HEK293T (cell line): ENCODE results near the gene LZTR1.
"Not testable (repeated sequence)": the region's sequence is repeated elsewhere in the genome, so short reads cannot be mapped to it uniquely, and the experiment has no call there.

Experiments
- CTCF ChIA-PET: fragments of 350-600 bp; formaldehyde crosslinking; extraction: SDS; loops from one replicate; lab custom pipeline; 2021; ENCODE audit warnings: antibody characterized with exemption, inconsistent platforms; lab: Yijun Ruan, JAX
- POLR2A ChIA-PET: fragments of 350-600 bp; formaldehyde crosslinking; extraction: SDS; loops from one replicate; lab custom pipeline; 2020; ENCODE audit warnings: antibody characterized with exemption, inconsistent platforms; lab: Yijun Ruan, JAX
- DNase-seq: peaks from one replicate; pipeline ENCODE4 v3.0.0; 2012; ENCODE audit warnings: mixed read lengths; ENCODE audit errors: extremely low spot score
- ARNT ChIP-seq: fragments of 450-650 bp; IDR thresholded peaks from 2 replicates; pipeline ENCODE4 v1.6.1; 2017; ENCODE audit warnings: mild to moderate bottlenecking
- BHLHE40 ChIP-seq: fragments of 450-650 bp; IDR thresholded peaks from 2 replicates; pipeline ENCODE4 v1.6.1; 2016; ENCODE audit warnings: mild to moderate bottlenecking, moderate library complexity, borderline replicate concordance
- CTBP1 ChIP-seq: fragments of 450-650 bp; IDR thresholded peaks from 2 replicates; pipeline ENCODE4 v1.6.1; 2016; ENCODE audit warnings: borderline replicate concordance
- ELF4 ChIP-seq: fragments of 450-650 bp; IDR thresholded peaks from 2 replicates; pipeline ENCODE4 v1.6.1; 2017; ENCODE audit warnings: antibody characterized with exemption
- FOXA1 ChIP-seq: fragments of 450-650 bp; IDR thresholded peaks from 2 replicates; pipeline ENCODE4 v1.6.1; 2016; ENCODE audit warnings: mild to moderate bottlenecking
- FOXK2 ChIP-seq: fragments of 450-650 bp; IDR thresholded peaks from 2 replicates; pipeline ENCODE4 v1.6.1; 2016; ENCODE audit warnings: mild to moderate bottlenecking
- FOXM1 ChIP-seq: fragments of 450-650 bp; IDR thresholded peaks from 2 replicates; pipeline ENCODE4 v1.6.1; 2017; ENCODE audit warnings: mild to moderate bottlenecking, borderline replicate concordance
- HDGF ChIP-seq: fragments of 450-650 bp; IDR thresholded peaks from 2 replicates; pipeline ENCODE4 v1.6.1; 2017; ENCODE audit warnings: antibody characterized with exemption, borderline replicate concordance
- L3MBTL2 ChIP-seq: fragments of 450-650 bp; conservative IDR thresholded peaks from 2 replicates; pipeline ENCODE4 v1.6.1; 2016; ENCODE audit warnings: mild to moderate bottlenecking
- LEF1 ChIP-seq: fragments of 450-650 bp; IDR thresholded peaks from 2 replicates; pipeline ENCODE4 v1.6.1; 2017; ENCODE audit warnings: mild to moderate bottlenecking, borderline replicate concordance
- NFRKB ChIP-seq: fragments of 450-650 bp; IDR thresholded peaks from 2 replicates; pipeline ENCODE4 v1.6.1; 2016; ENCODE audit warnings: mild to moderate bottlenecking, moderate library complexity
- SP1 ChIP-seq: fragments of 450-650 bp; IDR thresholded peaks from 2 replicates; pipeline ENCODE4 v1.6.1; 2017
- SUZ12 ChIP-seq: fragments of 450-650 bp; IDR thresholded peaks from 2 replicates; pipeline ENCODE4 v1.6.1; 2016; ENCODE audit warnings: mild to moderate bottlenecking
- TARDBP ChIP-seq: fragments of 450-650 bp; IDR thresholded peaks from 2 replicates; pipeline ENCODE4 v1.6.1; 2016
- ZNF384 ChIP-seq: fragments of 450-650 bp; IDR thresholded peaks from 2 replicates; pipeline ENCODE4 v1.6.1; 2016
- TF ChIP-seq, protein P1 (sequence below): fragments of 450-650 bp; IDR thresholded peaks from 2 replicates; pipeline ENCODE4 v1.6.1; 2016

LZTR1 gene

DNA sequence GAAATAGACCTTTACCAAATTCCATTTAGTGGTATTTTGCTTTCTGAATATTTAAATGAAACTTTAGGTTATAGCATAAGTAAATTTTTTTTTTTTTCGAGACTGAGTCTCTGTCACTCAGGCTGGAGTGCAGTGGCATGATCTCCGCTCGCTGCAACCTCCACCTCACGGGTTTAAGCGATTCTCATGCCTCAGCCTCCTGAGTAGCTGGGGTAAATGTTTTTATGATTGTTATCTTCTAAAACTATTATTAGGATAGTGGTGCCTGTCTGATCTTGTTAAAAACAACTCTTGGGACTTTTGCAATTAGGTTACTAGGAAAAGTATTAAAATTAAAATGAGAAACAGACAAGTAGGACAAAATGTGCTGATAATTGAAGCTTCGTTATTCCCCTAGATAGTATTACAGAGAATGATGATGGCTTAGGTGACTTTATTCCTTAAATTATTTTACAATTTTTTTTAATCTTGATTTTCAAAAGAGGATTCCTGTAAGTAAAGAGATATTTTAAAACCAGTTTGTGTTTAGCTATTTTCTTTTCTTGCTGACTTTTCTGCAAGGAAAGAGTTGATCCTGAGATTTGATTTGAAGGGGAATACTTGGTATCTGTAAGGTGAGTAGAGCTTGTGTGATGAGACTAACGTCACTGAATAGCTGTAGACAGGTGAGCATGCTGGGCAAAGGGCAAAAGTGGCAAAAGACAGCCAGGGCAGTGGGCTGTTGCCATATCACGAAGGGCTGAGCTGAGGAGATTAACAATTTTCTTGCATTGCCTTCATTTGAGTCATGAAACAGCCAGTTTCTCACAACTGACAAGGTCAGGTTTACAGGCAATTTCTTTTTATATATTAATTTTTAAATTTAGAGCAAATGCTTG lies 44.1 kb upstream of the LZTR1 start:
- CTCF ChIA-PET: interaction anchor here (0.6 to 2.2 kb wide), 7 partner anchors 12 to 112 kb away, joined by 3 to 7 read pairs (median 3); partner anchors contain the start of gene CRKL
- TF ChIP-seq, protein P1, sequence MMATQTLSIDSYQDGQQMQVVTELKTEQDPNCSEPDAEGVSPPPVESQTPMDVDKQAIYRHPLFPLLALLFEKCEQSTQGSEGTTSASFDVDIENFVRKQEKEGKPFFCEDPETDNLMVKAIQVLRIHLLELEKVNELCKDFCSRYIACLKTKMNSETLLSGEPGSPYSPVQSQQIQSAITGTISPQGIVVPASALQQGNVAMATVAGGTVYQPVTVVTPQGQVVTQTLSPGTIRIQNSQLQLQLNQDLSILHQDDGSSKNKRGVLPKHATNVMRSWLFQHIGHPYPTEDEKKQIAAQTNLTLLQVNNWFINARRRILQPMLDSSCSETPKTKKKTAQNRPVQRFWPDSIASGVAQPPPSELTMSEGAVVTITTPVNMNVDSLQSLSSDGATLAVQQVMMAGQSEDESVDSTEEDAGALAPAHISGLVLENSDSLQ: no peak
- TF ChIP-seq ZNF384: no peak
- no peak for TF ChIP-seq ARNT
- no peak for TF ChIP-seq FOXA1
- no peak for TF ChIP-seq NFRKB
- no peak for TF ChIP-seq SUZ12
- TF ChIP-seq L3MBTL2: no peak
- TF ChIP-seq BHLHE40: no peak
- no peak for TF ChIP-seq FOXM1
- POLR2A ChIA-PET: interaction anchor here (1.2 to 2.2 kb wide), 4 partner anchors 12 to 165 kb away, joined by 3 to 12 read pairs (median 4); partner anchors contain the start of genes LZTR1 and THAP7
- DNase-seq: no peak

DNA sequence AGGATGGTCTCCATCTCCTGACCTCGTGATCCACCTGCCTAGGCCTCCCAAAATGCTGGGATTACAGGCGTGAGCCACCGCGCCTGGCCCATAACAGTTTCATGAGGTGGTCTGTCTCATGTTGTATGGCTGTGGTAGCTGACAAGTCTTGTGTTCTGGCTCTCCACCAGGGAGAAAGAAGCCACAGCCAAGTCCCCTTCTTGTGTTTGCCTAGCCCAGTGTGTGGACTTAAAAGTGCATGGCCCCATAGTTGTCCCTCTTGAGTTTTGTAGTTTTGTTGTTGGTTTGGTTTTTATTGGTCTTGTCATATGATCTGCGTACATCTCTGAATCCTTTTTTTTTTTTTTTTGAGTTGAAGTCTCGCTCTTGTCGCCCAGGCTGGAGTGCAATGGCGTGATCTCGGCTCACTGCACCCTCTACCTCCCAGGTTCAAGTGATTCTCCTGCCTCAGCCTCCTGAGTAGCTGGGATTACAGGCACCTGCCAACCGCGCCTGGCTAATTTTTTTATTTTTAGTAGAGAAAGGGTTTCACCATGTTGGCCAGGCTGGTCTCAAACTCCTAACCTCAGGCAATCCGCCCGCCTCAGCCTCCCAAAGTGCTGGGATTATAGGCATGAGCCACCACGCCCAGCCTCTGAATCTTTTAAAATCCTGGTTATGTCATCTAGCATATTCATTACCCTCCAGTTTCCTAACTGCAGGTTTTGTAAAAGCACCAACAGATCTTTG lies 42.5 kb upstream of the LZTR1 start:
- CTCF ChIA-PET, DNase-seq: not testable (repeated sequence)
- POLR2A ChIA-PET: interaction anchor here (0.6 kb wide), 1 partner anchor 118 kb away, joined by 3 read pairs; no protein-coding TSS in a partner anchor

DNA sequence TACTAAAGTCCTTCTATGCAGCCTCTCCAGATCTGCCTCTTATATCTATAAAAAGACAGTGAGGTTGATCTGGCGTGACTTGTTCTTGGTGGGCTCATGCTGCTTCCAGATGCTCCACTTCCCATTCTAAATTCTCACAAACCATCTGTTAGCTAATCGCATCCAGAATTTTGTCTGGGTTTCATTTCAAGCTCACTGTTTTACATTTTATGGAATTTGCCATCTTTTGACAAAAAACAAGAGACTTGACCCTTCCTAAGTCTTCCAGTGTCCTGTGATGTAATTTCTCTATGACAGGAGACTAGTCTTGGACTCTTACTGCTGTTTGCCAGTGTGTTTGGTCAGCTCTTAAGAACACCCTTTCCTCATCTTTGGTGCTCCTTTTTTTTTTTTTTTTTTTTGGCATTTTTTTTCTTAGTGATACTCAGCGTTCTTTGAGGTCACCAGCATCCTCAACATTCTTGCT lies 41.9 kb upstream of the LZTR1 start:
- CTCF ChIA-PET: no interaction called here
- no peak for TF ChIP-seq FOXK2
- no peak for TF ChIP-seq L3MBTL2
- no peak for TF ChIP-seq NFRKB
- no peak for TF ChIP-seq CTBP1
- no peak for TF ChIP-seq BHLHE40
- TF ChIP-seq ZNF384: no peak
- no peak for TF ChIP-seq TARDBP
- TF ChIP-seq SUZ12: no peak
- no peak for TF ChIP-seq FOXM1
- no peak for TF ChIP-seq ARNT
- no peak for TF ChIP-seq LEF1
- no peak for TF ChIP-seq HDGF
- POLR2A ChIA-PET: interaction anchor here (0.6 kb wide), 1 partner anchor 118 kb away, joined by 3 read pairs; no protein-coding TSS in a partner anchor
- no peak for DNase-seq

DNA sequence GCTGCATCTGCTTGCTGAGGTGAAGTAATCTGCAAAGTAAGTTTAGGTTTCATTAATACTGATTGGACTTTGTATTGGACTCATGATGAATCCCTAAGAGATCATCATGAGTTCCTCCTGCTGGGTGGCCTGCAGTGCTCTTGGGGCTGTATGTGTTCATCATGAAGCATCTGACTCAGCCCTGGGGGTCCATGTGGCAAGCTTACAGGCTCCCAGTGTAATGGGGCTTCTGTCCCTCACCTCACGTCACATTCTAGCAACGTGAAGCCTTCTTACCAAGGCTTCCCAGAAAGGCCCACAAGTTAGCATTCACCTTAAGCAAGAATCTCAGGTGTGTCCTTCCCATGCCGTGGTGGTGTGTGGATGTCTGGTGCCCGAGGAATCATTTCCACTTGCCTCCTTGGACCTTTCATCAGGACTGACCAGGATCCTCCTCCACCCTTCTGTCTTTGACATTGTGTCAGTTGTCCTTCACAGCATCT lies 41.2 kb upstream of the LZTR1 start:
- TF ChIP-seq ELF4 (no peak), LEF1 (no peak), FOXA1 (no peak), SUZ12 (no peak), TARDBP (no peak), CTBP1 (no peak), SP1 (no peak), FOXM1 (no peak)
- POLR2A ChIA-PET: interaction anchor here (1.0 kb wide), 1 partner anchor 41 kb away, joined by 6 read pairs; the partner anchor contains the start of gene LZTR1
- DNase-seq: no peak
- CTCF ChIA-PET: no interaction called here

DNA sequence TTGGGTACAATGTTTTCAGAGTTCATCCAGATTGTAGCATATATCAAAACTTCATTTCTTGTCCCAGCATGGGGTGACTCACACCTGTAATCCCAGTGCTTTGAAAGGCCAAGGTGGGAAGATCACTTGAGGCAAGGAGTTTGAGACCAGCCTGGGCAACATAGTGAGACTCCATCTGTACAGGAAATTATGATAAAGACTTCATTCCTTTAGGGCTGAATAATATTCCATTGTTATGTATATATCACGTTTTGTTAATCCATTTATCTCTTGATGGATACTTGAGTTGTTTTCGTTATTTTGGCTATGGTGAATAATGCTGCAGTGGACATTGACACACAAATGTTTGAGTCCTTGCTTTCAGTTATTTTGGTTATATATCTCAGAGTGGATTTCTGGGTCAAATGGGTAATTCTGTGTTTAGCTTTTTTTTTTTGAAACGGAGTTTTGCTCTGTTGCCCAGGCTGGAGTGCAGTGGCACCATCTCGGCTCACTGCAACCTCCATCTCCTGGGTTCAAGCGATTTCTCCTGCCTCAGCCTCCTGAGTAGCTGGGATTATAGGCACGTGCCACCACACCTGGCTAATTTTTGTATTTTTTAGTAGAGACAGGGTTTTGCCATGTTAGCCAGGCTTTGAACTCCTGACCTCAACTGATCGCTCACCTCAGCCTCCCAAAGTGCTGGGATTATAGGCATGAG lies 39.7 kb upstream of the LZTR1 start:
- POLR2A ChIA-PET: interaction anchor here (1.0 kb wide), 1 partner anchor 39 kb away, joined by 6 read pairs; the partner anchor contains the start of gene LZTR1
- DNase-seq: not testable (repeated sequence)
- CTCF ChIA-PET: interaction anchor here (1.0 kb wide), 1 partner anchor 25 kb away, joined by 3 read pairs; the partner anchor contains the start of gene CRKL

DNA sequence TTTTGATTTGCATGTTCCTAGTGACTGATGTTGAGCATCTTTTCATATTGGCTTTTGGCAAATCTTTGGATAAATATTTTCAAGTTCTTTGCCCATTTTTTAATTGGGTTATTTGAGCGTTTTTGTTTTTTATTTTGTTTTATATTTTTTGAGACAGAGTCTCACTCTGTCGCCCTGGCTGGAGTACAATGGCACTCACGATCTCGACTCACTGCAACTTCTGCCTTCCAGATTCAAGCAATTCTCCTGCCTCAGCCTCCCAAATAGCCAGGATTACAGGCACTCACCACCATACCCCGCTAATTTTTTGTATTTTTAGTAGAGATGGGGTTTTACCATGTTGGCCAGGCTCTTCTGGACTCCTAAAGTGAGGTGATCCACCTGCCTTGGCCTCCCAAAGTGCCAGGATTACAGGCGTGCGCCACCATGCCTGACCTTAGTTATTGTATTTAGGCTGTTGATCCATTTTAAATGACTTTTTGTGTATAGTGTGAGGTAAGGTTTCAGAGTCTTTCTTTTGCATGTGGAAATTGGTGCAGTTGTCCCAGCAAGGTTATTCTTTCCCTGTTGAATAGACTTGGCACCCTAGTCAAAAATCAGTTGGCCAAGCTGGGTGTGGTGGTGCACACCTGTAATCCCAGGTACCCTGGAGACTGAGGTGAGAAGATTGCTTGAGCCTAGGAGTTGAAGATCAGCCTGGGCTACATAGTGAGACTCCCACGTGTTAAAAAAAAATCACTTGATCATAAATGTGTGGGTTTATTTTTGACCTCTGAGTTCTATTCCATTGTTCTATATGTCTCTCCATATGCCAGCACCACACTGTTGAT lies 38.8 kb upstream of the LZTR1 start:
- TF ChIP-seq FOXK2: no peak

More for the DNA sequence above, 38.8 kb upstream of the LZTR1 start:
- ChIA-PET POLR2A (no interaction called here), CTCF (no interaction called here)
- DNase-seq: no peak
